ENCODE results near the gene HOXD9.

HOXD9 gene

GRCh38 chr2:176074919-176075425 lies 47.5 kb upstream of the HOXD9 start:
- no peak for ATAC-seq
- no peak for TF ChIP-seq CSRNP3 (CRISPR knock-in tag; IDR thresholded peaks at IDR 0.05)
- TF ChIP-seq ZNF70 (CRISPR knock-in tag; IDR thresholded peaks at IDR 0.05): no peak
- no peak for TF ChIP-seq TSHZ2 (CRISPR knock-in tag; IDR thresholded peaks at IDR 0.05)
- TF ChIP-seq TOX (CRISPR knock-in tag; IDR thresholded peaks at IDR 0.05; ENCODE audit: borderline replicate concordance): no peak
- no peak for TF ChIP-seq OSR1 (CRISPR knock-in tag; IDR thresholded peaks at IDR 0.05)
- TF ChIP-seq CREB5 (CRISPR knock-in tag; IDR thresholded peaks at IDR 0.05; ENCODE audit: low read depth): no peak
- no peak for TF ChIP-seq ZFP3 (CRISPR knock-in tag; IDR thresholded peaks at IDR 0.05)
- no peak for TF ChIP-seq BACH2 (CRISPR knock-in tag; IDR thresholded peaks at IDR 0.05; ENCODE audit: borderline replicate concordance)

GRCh38 chr2:176075481-176075880 lies 47.0 kb upstream of the HOXD9 start:
- no peak for ATAC-seq
- no peak for TF ChIP-seq ZNF565 (CRISPR knock-in tag; conservative IDR thresholded peaks at IDR 0.05; ENCODE audit: low read depth)
- no peak for TF ChIP-seq CSRNP3 (CRISPR knock-in tag; IDR thresholded peaks at IDR 0.05)
- no peak for TF ChIP-seq ESRRG (CRISPR knock-in tag; IDR thresholded peaks at IDR 0.05)
- no peak for TF ChIP-seq BACH2 (CRISPR knock-in tag; IDR thresholded peaks at IDR 0.05; ENCODE audit: borderline replicate concordance)
- no peak for TF ChIP-seq CSDC2 (CRISPR knock-in tag; IDR thresholded peaks at IDR 0.05)
- TF ChIP-seq ZC3H10 (CRISPR knock-in tag; IDR thresholded peaks at IDR 0.05): no peak
- TF ChIP-seq ZFP30 (CRISPR knock-in tag; IDR thresholded peaks at IDR 0.05): no peak
- TF ChIP-seq ISL1 (CRISPR knock-in tag; IDR thresholded peaks at IDR 0.05): no peak

- no peak for ATAC-seq
- TF ChIP-seq ZFP30 (CRISPR knock-in tag; IDR thresholded peaks at IDR 0.05): no peak
- TF ChIP-seq PATZ1 (CRISPR knock-in tag; IDR thresholded peaks at IDR 0.05; ENCODE audit: borderline replicate concordance): no peak
- TF ChIP-seq ZFP3 (CRISPR knock-in tag; IDR thresholded peaks at IDR 0.05): no peak
- no peak for TF ChIP-seq CSRNP3 (CRISPR knock-in tag; IDR thresholded peaks at IDR 0.05)
- TF ChIP-seq TOX (CRISPR knock-in tag; IDR thresholded peaks at IDR 0.05; ENCODE audit: borderline replicate concordance): no peak
- TF ChIP-seq ISL1 (CRISPR knock-in tag; IDR thresholded peaks at IDR 0.05): no peak
- TF ChIP-seq POU6F1 (CRISPR knock-in tag; IDR thresholded peaks at IDR 0.05; ENCODE audit: borderline replicate concordance, low read depth): no peak
- no peak for TF ChIP-seq CREB5 (CRISPR knock-in tag; IDR thresholded peaks at IDR 0.05; ENCODE audit: low read depth)
- no peak for TF ChIP-seq TCF4 (CRISPR knock-in tag; IDR thresholded peaks at IDR 0.05; ENCODE audit: borderline replicate concordance)
Observed at GRCh38 chr2:176076063-176076462, 46.5 kb upstream of the HOXD9 start.
